Vagina (tissue), 2 donors: Measurements from ENCODE around the gene RTN1. TPM values are rescaled to one million over a fixed set of nuclear protein-coding genes. Genes with fewer than 3 reads are reported as not detected.

Experiments
- DNase-seq, 2 donors: peaks; one replicate each; pipeline ENCODE4 v3.0.0-alpha.2; 2017; ENCODE audit errors: extremely low spot score in 2 of 2
- H3K27ac ChIP-seq: fragments of 200-600 bp; sonication (generic); one replicate; pipeline ENCODE4 v1.5.1; 2019
- H3K27me3 ChIP-seq: fragments of 200-600 bp; sonication (generic); one replicate; pipeline ENCODE4 v1.5.1; 2019
- H3K36me3 ChIP-seq, 2 donors: fragments of 200-600 bp; sonication (generic); one replicate each; pipeline ENCODE4 v1.5.1; 2017 to 2019
- H3K4me1 ChIP-seq: fragments of 200-600 bp; sonication (generic); one replicate; pipeline ENCODE4 v1.5.1; 2019
- H3K4me3 ChIP-seq, 2 donors: fragments of 200-600 bp; sonication (generic); 1 replicate in 1 of 2; 2 replicates in 1 of 2; pipeline ENCODE4 v1.5.1; 2016 to 2019
- H3K9me3 ChIP-seq: fragments of 200-600 bp; sonication (generic); one replicate; pipeline ENCODE4 v1.5.1; 2019
- CTCF ChIP-seq, 3 experiments: fragments of 450-650 bp in 2 of 3; fragments of 200-600 bp in 1 of 3; sonication (generic) in 1 of 3; IDR thresholded peaks; one replicate each; pipeline ENCODE4 v1.5.1; 2017 to 2019; ENCODE audit warnings: antibody characterized with exemption in 3 of 3, mild to moderate bottlenecking in 2 of 3, moderate library complexity in 2 of 3
- POLR2A ChIP-seq, 2 donors: fragments of 450-650 bp; IDR thresholded peaks; one replicate each; pipeline ENCODE4 v1.6.1; 2017; ENCODE audit warnings: antibody characterized with exemption in 2 of 2, mild to moderate bottlenecking in 2 of 2, moderate library complexity in 2 of 2
- POLR2AphosphoS5 ChIP-seq, 2 donors: sonication (generic); formaldehyde crosslinking; IDR thresholded peaks; one replicate each; pipeline ENCODE4 v1.9.0; 2017; ENCODE audit warnings: antibody characterized with exemption in 2 of 2, mild to moderate bottlenecking in 2 of 2, low read depth in 1 of 2; ENCODE audit not compliant: insufficient read depth in 1 of 2
- intact Hi-C: fragments of 100-400 bp; cut with DNase I; formaldehyde crosslinking; loops from one replicate; pipeline ENCODE4 v1.15.1; 2023
- total RNA-seq: library from RNA; depleted of rRNA; stranded (reverse); fragments of >200 nt; gene quantifications from one replicate; pipeline ENCODE4 v1.2.3, GENCODE V29; 2016

Gene RTN1
- total RNA-seq: 24.8 TPM

DNA sequence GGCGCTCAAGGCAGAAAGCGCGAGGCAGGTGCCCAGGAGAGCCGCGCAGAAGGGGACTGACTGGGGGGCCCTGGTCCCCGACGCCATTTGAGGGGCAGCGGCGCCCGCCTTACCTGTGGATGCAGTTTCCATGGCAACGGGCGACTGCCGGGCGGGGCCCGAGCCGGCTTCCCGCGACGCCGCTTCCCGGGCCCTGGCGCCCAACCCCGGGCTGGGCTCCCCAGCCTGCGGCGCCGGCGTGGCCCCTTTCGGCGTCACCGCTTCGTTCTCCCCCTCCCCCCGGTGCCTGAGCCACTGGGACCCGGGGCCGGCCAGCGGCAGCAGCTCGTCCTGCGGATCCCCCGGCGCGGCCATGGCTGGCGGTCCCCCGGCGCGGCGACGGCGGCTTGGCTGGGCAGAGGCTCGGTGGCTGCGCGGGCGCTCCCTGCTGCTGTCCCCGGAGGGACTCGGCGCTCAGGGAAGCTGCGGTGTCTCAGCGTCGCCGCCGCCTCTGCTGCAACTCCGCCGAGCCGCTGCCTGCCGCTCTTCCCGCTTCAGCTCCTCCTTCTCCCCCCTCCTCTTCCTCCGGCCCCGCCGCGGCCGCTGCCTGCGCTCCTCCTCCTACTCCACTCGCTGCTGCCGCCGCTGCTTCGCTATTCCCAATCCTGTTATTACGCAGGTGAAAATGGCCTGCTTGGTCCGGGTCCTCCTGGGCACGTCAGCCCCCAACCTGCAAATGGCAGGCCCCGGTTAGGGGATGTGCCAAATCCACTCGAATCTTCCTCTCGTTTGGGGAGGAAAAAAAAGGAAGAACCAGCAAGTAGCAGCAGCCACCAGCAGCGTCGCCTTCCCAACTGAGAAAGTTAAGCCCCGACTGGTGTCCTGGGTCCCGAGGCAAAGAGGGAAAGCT is at the start of gene RTN1:
TSS of gene RTN1 (minus strand) at position 500 of the 889 bp plus-strand sequence. CDS start at position 354, 146 bp downstream.
- H3K4me1 ChIP-seq: peaks cover 15% of the 10 kb centered on the region
- H3K27me3 ChIP-seq: no peaks in the 10 kb centered on the region
- H3K27ac ChIP-seq: no peak within 1 kb of the TSS
- no peak for TF ChIP-seq POLR2AphosphoS5 (IDR thresholded peaks at IDR 0.05; ENCODE audit: insufficient read depth in 1 of 2, low read depth in 1 of 2)
- no peak for TF ChIP-seq POLR2A (IDR thresholded peaks at IDR 0.05)
- no peak for TF ChIP-seq CTCF (IDR thresholded peaks at IDR 0.05)
- intact Hi-C loops: no loop called here
- H3K36me3 ChIP-seq: no peaks in the 10 kb centered on the region
- H3K9me3 ChIP-seq: no peaks in the 10 kb centered on the region
- no peak for DNase-seq
- H3K4me3 ChIP-seq: peak within 1 kb of the TSS; percentile 40 to 48

DNA sequence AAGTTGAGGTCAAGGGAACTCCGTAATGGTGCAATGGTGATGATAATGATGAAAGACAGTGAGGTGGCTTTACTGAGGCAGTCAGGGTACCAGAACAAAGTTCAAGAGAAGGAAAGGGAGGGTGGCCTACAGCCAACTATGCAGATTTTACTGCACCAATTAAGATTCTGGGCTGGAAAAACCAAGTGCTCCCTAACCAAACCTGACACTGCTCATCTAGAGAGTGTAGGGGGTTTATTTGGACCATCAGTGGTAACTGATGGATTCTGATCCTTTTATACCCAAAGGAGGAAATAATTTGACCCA is 49.8 kb upstream of the RTN1 start:
- no peak overlapping the region for H3K27ac ChIP-seq
- no peaks in the 10 kb centered on the region for H3K27me3 ChIP-seq
- DNase-seq: no peak
- TF ChIP-seq CTCF (IDR thresholded peaks at IDR 0.05) (no peak), POLR2AphosphoS5 (IDR thresholded peaks at IDR 0.05; ENCODE audit: insufficient read depth in 1 of 2, low read depth in 1 of 2) (no peak), POLR2A (IDR thresholded peaks at IDR 0.05) (no peak)
- intact Hi-C loops: no loop called here
- H3K36me3 ChIP-seq: no peaks in the 10 kb centered on the region
- H3K4me1 ChIP-seq: peaks cover 14% of the 10 kb centered on the region
- H3K4me3 ChIP-seq: no peak overlapping the region
- no peaks in the 10 kb centered on the region for H3K9me3 ChIP-seq

- H3K4me1 ChIP-seq: peaks cover 14% of the 10 kb centered on the region
- H3K36me3 ChIP-seq: no peaks in the 10 kb centered on the region
- no peaks in the 10 kb centered on the region for H3K27me3 ChIP-seq
- no peak within 1 kb of the TSS for H3K27ac ChIP-seq
- TF ChIP-seq POLR2AphosphoS5 (IDR thresholded peaks at IDR 0.05; ENCODE audit: insufficient read depth in 1 of 2, low read depth in 1 of 2): no peak
- TF ChIP-seq CTCF (IDR thresholded peaks at IDR 0.05): no peak
- TF ChIP-seq POLR2A (IDR thresholded peaks at IDR 0.05): no peak
- DNase-seq: no peak
- H3K9me3 ChIP-seq: no peaks in the 10 kb centered on the region
- intact Hi-C loops: no loop called here
- H3K4me3 ChIP-seq: peak within 1 kb of the TSS; percentile 36 to 52
Measured at GRCh38 chr14:59919570-59920377, 49.2 kb upstream of the RTN1 start, which contains the start of gene LRRC9. Gene LRRC9 (plus strand): TSS chr14:59920144.

GRCh38 chr14:59918824-59919569 is 48.4 kb upstream of the RTN1 start:
- H3K27me3 ChIP-seq: no peaks in the 10 kb centered on the region
- H3K4me1 ChIP-seq: peaks cover 14% of the 10 kb centered on the region
- no peaks in the 10 kb centered on the region for H3K9me3 ChIP-seq
- peak overlapping the region; percentile 36 to 52 for H3K4me3 ChIP-seq
- no peaks in the 10 kb centered on the region for H3K36me3 ChIP-seq
- no peak for DNase-seq
- H3K27ac ChIP-seq: no peak overlapping the region
- TF ChIP-seq POLR2A (IDR thresholded peaks at IDR 0.05) (no peak), CTCF (IDR thresholded peaks at IDR 0.05) (no peak), POLR2AphosphoS5 (IDR thresholded peaks at IDR 0.05; ENCODE audit: insufficient read depth in 1 of 2, low read depth in 1 of 2) (no peak)
- intact Hi-C loops: no loop called here
